Naive thymus-derived CD8-positive, alpha-beta T cell (primary cell): ENCODE results near the gene PGBD5. TPM values are rescaled to one million over a fixed set of nuclear protein-coding genes. Genes with fewer than 3 reads are reported as not detected.

Experiments
- ATAC-seq, 2 donors: fragments of 150-1000 bp; cut with Tn5 transposase in 1 of 2; sonication (Bioruptor Pico), chemical (Tn5 transposase) in 1 of 2; 1 replicate in 1 of 2; 2 replicates in 1 of 2; pipeline ENCODE4 v1.10.0; 2021; ENCODE audit warnings: mild to moderate bottlenecking in 2 of 2, moderate library complexity in 2 of 2
- POLR2A ChIA-PET: fragments of 350-600 bp; sonication (Branson Sonifier 250); formaldehyde crosslinking; loops from one replicate; lab custom pipeline; 2021; ENCODE audit warnings: antibody characterized with exemption; lab: Charles Lee
- DNase-seq, 10 donors: peaks; one replicate each; pipeline versions ENCODE4 v3.0.0 to v3.0.0-alpha.2; 2020 to 2022
- H3K27ac Mint-ChIP-seq, 10 donors: one replicate each; pipeline ENCODE4 v1.8.0; 2020 to 2022; ENCODE audit warnings: mild to moderate bottlenecking in 10 of 10, mixed read lengths in 10 of 10, moderate library complexity in 4 of 10, inconsistent platforms in 1 of 10
- H3K27me3 Mint-ChIP-seq, 5 donors: one replicate each; pipeline ENCODE4 v1.8.0; 2021 to 2022; ENCODE audit warnings: mixed read lengths in 5 of 5
- H3K36me3 Mint-ChIP-seq, 3 donors: one replicate each; pipeline ENCODE4 v1.8.0; 2020 to 2022; ENCODE audit warnings: mixed read lengths in 3 of 3, mild to moderate bottlenecking in 2 of 3, inconsistent platforms in 1 of 3
- H3K4me1 Mint-ChIP-seq, 4 donors: one replicate each; pipeline ENCODE4 v1.8.0; 2021 to 2022; ENCODE audit warnings: mixed read lengths in 4 of 4
- H3K4me3 Mint-ChIP-seq, 10 donors: one replicate each; pipeline ENCODE4 v1.8.0; 2020 to 2022; ENCODE audit warnings: mild to moderate bottlenecking in 10 of 10, mixed read lengths in 10 of 10, moderate library complexity in 6 of 10, inconsistent platforms in 1 of 10
- H3K9me3 Mint-ChIP-seq, 9 donors: one replicate each; pipeline ENCODE4 v1.8.0; 2020 to 2022; ENCODE audit warnings: mixed read lengths in 9 of 9, mild to moderate bottlenecking in 3 of 9, inconsistent platforms in 1 of 9, moderate library complexity in 1 of 9
- polyA plus RNA-seq, 3 donors: library from polyadenylated mRNA; unstranded; fragments of 300-500 nt; fragmentation: Illumina TruSeq; gene quantifications; one replicate each; pipeline ENCODE4 v1.2.3, GENCODE V29; 2021
- total RNA-seq, 8 experiments: library from RNA in 2 of 8; stranded (reverse) in 2 of 8; gene quantifications; one replicate each; pipeline ENCODE4 v1.2.3 and lab custom pipeline; 2021 to 2026

The PGBD5 gene
- total and polyA plus RNA-seq, 5 experiments from 2014 or later = not detected

DNA sequence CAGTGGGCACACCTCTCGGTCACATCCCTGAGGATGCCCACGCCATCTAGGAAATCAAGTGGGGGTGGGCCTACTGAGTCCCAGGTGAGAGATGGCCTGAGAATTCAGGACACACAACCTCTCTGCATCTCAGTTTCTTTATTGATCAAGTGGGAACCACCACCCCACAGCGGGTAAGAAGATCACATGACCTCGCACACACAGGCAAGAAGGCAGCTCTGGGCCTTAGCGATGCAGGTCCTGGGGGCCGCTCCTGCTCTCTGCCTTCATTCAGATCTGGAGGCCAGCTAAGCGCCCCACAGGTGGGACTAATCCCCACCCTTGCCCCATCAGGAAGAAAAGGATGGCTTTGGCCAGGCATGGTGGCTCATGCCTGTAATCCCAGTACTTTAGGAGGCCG lies 63.2 kb downstream of the PGBD5 start:
- Mint-ChIP-seq H3K4me1 (no peaks in the 10 kb centered on the region), H3K36me3 (no peaks in the 10 kb centered on the region), H3K27me3 (peaks cover 3 to 22% (median 10%) of the 10 kb centered on the region in 5 donors), H3K27ac (peak overlapping the region in 1 of 10 donors; percentile 53), H3K4me3 (no peak overlapping the region), H3K9me3 (no peaks in the 10 kb centered on the region)
- POLR2A ChIA-PET = no interaction called here
- DNase-seq = no peak
- no peak for ATAC-seq

GRCh38 chr1:230361941-230362340 lies 64.2 kb downstream of the PGBD5 start:
- ATAC-seq = no peak
- POLR2A ChIA-PET = no interaction called here
- no peaks in the 10 kb centered on the region for H3K9me3 Mint-ChIP-seq
- H3K4me1 Mint-ChIP-seq = no peaks in the 10 kb centered on the region
- peaks cover 3 to 12% (median 8%) of the 10 kb centered on the region in 5 donors for H3K27me3 Mint-ChIP-seq
- H3K4me3 Mint-ChIP-seq = no peak overlapping the region
- H3K36me3 Mint-ChIP-seq = no peaks in the 10 kb centered on the region
- no peak for DNase-seq
- no peak overlapping the region for H3K27ac Mint-ChIP-seq

GRCh38 chr1:230359992-230360668 lies 66.0 kb downstream of the PGBD5 start:
- no peaks in the 10 kb centered on the region for H3K9me3 Mint-ChIP-seq
- no peak for ATAC-seq
- no peaks in the 10 kb centered on the region for H3K36me3 Mint-ChIP-seq
- no peak overlapping the region for H3K4me3 Mint-ChIP-seq
- peaks cover 0 to 5% (median 3%) of the 10 kb centered on the region in 5 donors for H3K27me3 Mint-ChIP-seq
- H3K27ac Mint-ChIP-seq = peak overlapping the region in 1 of 10 donors; percentile 11
- H3K4me1 Mint-ChIP-seq = no peaks in the 10 kb centered on the region
- no peak for DNase-seq
- POLR2A ChIA-PET = no interaction called here

- DNase-seq (no peak), ATAC-seq (no peak)
- H3K4me1 Mint-ChIP-seq = peaks cover 0 to 1% (median 0%) of the 10 kb centered on the region in 4 donors
- H3K4me3 Mint-ChIP-seq = no peak overlapping the region
- H3K27me3 Mint-ChIP-seq = no peaks in the 10 kb centered on the region
- no peaks in the 10 kb centered on the region for H3K36me3 Mint-ChIP-seq
- H3K9me3 Mint-ChIP-seq = no peaks in the 10 kb centered on the region
- POLR2A ChIA-PET = no interaction called here
- H3K27ac Mint-ChIP-seq = no peak overlapping the region
Observed at GRCh38 chr1:230356869-230357794, 69.0 kb downstream of the PGBD5 start.

- POLR2A ChIA-PET = no interaction called here
- peaks cover 0 to 1% (median 0%) of the 10 kb centered on the region in 4 donors for H3K4me1 Mint-ChIP-seq
- ATAC-seq (no peak), DNase-seq (no peak)
- no peaks in the 10 kb centered on the region for H3K36me3 Mint-ChIP-seq
- no peak overlapping the region for H3K4me3 Mint-ChIP-seq
- H3K27ac Mint-ChIP-seq = no peak overlapping the region
- H3K9me3 Mint-ChIP-seq = no peaks in the 10 kb centered on the region
- H3K27me3 Mint-ChIP-seq = no peaks in the 10 kb centered on the region
Observed at GRCh38 chr1:230356190-230356589, 69.9 kb downstream of the PGBD5 start.

GRCh38 chr1:230355594-230355993 lies 70.5 kb downstream of the PGBD5 start:
- Mint-ChIP-seq H3K9me3 (no peaks in the 10 kb centered on the region), H3K27ac (no peak overlapping the region), H3K4me1 (peaks cover 0 to 1% (median 0%) of the 10 kb centered on the region in 4 donors), H3K27me3 (no peaks in the 10 kb centered on the region), H3K36me3 (no peaks in the 10 kb centered on the region), H3K4me3 (no peak overlapping the region)
- no peak for DNase-seq
- ATAC-seq = no peak
- POLR2A ChIA-PET = no interaction called here

GRCh38 chr1:230355128-230355527 lies 71.0 kb downstream of the PGBD5 start:
- Mint-ChIP-seq H3K36me3 (no peaks in the 10 kb centered on the region), H3K4me1 (peaks cover 0 to 1% (median 0%) of the 10 kb centered on the region in 4 donors), H3K27me3 (peaks cover 0 to 2% (median 0%) of the 10 kb centered on the region in 5 donors), H3K27ac (no peak overlapping the region), H3K4me3 (no peak overlapping the region), H3K9me3 (no peaks in the 10 kb centered on the region)
- POLR2A ChIA-PET = no interaction called here
- ATAC-seq (no peak), DNase-seq (no peak)

- H3K4me3 Mint-ChIP-seq = no peak overlapping the region
- DNase-seq = no peak
- no peaks in the 10 kb centered on the region for H3K36me3 Mint-ChIP-seq
- H3K4me1 Mint-ChIP-seq = peaks cover 0 to 1% (median 0%) of the 10 kb centered on the region in 4 donors
- H3K27ac Mint-ChIP-seq = no peak overlapping the region
- H3K27me3 Mint-ChIP-seq = peaks cover 0 to 2% (median 0%) of the 10 kb centered on the region in 5 donors
- no peak for ATAC-seq
- POLR2A ChIA-PET = interaction anchor here (0.6 kb wide), 1 partner anchor 1365 kb away, joined by 3 read pairs; no protein-coding TSS in a partner anchor
- H3K9me3 Mint-ChIP-seq = no peaks in the 10 kb centered on the region
Observed at GRCh38 chr1:230354005-230354404, 72.1 kb downstream of the PGBD5 start.

DNA sequence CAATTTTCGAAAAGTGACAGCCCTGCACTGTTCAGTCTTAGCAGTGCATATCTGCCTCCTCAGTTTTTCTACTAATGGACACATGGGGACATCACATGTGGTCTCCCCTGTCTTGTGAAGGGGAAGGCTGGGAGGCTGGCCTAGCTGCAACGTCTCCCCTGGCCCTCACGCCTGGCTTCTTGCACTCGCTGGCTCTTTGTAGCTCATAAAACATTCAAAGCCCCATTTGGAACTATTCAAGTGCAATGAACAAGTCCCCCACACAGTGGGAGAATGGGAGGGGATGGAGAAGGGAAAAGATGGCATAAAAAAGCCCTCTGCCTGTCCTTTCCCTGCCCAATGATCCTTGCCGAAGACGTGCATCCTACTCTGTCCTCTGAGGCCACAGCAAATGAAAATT lies 73.6 kb downstream of the PGBD5 start:
- Mint-ChIP-seq H3K4me3 (no peak overlapping the region), H3K4me1 (peaks cover 0 to 1% (median 0%) of the 10 kb centered on the region in 4 donors), H3K9me3 (no peaks in the 10 kb centered on the region), H3K27ac (peak overlapping the region in 1 of 10 donors; percentile 20), H3K27me3 (peaks cover 0 to 9% (median 3%) of the 10 kb centered on the region in 5 donors), H3K36me3 (no peaks in the 10 kb centered on the region)
- ATAC-seq = no peak
- DNase-seq = no peak
- POLR2A ChIA-PET = no interaction called here

DNA sequence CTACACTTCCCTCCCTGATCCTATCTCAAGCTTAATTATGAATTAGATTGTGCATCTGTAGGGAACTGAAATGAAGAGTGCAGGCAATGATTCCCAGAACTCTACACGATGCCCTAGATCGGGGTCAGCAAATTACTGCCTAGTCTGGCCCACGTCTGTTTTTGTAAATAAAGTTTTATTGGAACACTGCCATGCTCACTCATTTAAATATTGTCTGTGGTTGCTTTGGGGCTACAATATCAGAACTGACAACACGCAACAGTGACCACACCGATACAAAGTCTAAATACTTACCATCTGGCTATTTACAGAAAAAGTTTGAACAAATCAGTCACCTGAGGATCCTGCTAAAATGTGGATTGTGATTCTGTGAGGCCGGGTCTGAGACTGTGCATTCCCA lies 74.1 kb downstream of the PGBD5 start:
- POLR2A ChIA-PET = no interaction called here
- no peaks in the 10 kb centered on the region for H3K9me3 Mint-ChIP-seq
- ATAC-seq = no peak
- DNase-seq = no peak
- peaks cover under 1 to 9% (median 3%) of the 10 kb centered on the region in 5 donors for H3K27me3 Mint-ChIP-seq
- no peaks in the 10 kb centered on the region for H3K36me3 Mint-ChIP-seq
- H3K4me1 Mint-ChIP-seq = peaks cover 0 to 1% (median 0%) of the 10 kb centered on the region in 4 donors
- H3K27ac Mint-ChIP-seq = no peak overlapping the region
- no peak overlapping the region for H3K4me3 Mint-ChIP-seq

DNA sequence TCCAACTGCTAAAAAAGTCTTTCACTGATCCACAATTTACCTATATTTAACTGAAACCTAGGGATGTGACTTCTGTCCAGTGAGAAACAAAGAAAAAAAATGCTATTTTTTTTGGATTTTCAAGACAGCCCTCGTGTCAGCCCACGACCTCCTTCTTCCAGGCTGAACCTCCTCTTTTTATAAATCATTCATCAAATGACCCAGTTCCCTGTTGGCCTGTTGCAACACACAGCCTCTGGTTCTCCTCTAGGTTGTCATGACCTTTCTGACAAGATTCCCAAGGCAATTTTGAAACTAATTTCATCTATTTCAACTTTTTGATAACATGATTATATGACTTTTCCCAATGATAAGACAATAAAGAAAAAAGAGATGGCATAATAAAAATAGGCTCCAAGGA lies 74.6 kb downstream of the PGBD5 start:
- Mint-ChIP-seq H3K27me3 (peaks cover 1 to 9% (median 3%) of the 10 kb centered on the region in 5 donors), H3K9me3 (no peaks in the 10 kb centered on the region), H3K4me1 (peaks cover 0 to 1% (median 0%) of the 10 kb centered on the region in 4 donors), H3K36me3 (no peaks in the 10 kb centered on the region), H3K4me3 (no peak overlapping the region), H3K27ac (no peak overlapping the region)
- ATAC-seq (no peak), DNase-seq (no peak)
- POLR2A ChIA-PET = no interaction called here

DNA sequence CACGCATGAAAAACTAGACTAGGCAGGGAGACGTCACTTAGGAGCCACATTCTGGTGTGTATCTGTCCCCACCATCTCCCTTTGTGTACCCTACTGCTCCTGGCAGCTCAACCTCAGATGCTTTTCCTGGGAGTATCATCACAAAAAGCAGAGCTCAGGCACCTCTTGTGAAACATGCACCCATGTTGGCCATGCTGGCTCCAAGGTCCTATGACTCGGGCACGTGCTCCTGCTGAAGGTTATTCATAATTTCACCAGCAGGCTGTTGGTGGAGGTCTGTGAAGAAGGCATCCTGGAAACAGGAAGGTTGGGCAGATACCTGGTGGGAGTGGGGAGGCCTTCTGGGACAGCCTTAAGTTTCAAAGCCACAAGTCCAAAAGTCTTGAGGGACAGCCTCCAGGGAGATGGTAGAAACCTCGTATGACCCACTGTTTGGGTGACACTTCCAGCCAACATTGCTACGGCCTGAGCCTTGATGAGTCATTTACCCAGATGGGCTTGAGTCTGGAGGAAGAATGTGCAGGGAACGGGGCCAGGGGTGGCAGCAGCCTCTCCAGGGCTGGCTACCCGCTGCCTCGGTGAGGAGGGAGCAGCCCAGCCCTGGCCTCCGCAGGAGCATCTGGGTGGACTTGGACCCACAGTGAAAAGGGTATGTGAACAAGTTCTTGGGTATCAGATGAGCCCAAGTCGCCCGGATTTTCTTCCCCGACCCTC lies 75.8 kb downstream of the PGBD5 start:
- Mint-ChIP-seq H3K4me1 (peaks cover 0 to 1% (median 0%) of the 10 kb centered on the region in 4 donors), H3K36me3 (no peaks in the 10 kb centered on the region), H3K27me3 (peaks cover 1 to 9% (median 3%) of the 10 kb centered on the region in 5 donors), H3K4me3 (no peak overlapping the region), H3K27ac (no peak overlapping the region), H3K9me3 (no peaks in the 10 kb centered on the region)
- no peak for ATAC-seq
- no peak for DNase-seq
- POLR2A ChIA-PET = no interaction called here
